ENCODE measurements around the gene CD300LG. TPM values are rescaled to one million over a fixed set of nuclear protein-coding genes. Genes with fewer than 3 reads are reported as not detected.

CD300LG gene
- total and polyA plus RNA-seq, 2 donors from 2014 or later, result 1.2 to 3.1 TPM

DNA sequence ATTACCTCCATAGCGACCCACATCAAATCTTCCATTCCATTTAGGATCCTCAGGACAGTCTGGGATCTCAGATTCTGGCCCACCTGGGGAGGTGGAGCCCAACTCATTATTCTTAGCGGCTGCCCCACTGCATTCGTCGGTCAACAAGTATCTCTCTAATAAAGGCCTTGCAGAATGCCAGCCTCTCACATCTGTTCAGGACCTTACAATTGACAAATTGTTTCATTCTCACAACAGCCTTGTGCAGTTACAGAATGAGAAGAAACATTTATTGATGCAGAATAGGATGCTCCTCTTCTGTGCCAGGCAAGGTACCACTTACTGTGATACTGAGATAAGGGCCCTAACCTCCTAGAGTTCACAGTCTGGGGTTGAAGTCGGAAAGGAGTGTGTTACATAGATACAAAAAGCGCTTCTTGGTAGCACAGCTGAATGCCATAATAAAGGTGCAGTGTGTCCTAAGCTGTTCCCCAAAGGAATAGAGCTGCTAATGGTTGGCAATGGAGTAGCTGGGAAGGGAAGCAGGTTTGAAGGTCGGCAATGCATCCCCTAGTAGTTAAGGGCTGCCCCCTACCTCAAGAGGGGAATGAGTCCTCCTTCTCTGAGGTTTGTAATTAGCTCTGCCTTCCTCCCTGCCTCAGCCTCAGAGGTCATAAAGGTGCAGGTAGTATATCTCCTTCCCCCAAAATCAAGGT lies 62.7 kb downstream of the CD300LG start:
- FAIRE-seq (no peak), DNase-seq (no peak)
- intact Hi-C loops (cut with DNase I), result no loop called here
- H3K36me3 ChIP-seq (ENCODE audit: control insufficient read depth in 2 of 3, insufficient read depth in 3 of 3, low read length in 3 of 3), result no peaks in the 10 kb centered on the region
- no peak overlapping the region for H3K27ac ChIP-seq (ENCODE audit: low read depth in 2 of 2, low read length in 2 of 2)
- H3K9me3 ChIP-seq (ENCODE audit: control insufficient read depth in 2 of 3, insufficient read depth in 1 of 3, low read length in 3 of 3), result peaks cover 0 to 3% (median 0%) of the 10 kb centered on the region in 3 donors
- no peak overlapping the region for H3K4me3 ChIP-seq (ENCODE audit: low read length in 3 of 3)
- H3K27me3 ChIP-seq (ENCODE audit: control insufficient read depth, insufficient read depth, low read length), result no peaks in the 10 kb centered on the region
- no peak overlapping the region for H3K9ac ChIP-seq (ENCODE audit: low read length in 3 of 3)
- H3K4me1 ChIP-seq (ENCODE audit: control insufficient read depth in 2 of 3, insufficient read depth in 2 of 3, low read depth in 1 of 3, low read length in 3 of 3), result peaks cover 0 to 14% (median 0%) of the 10 kb centered on the region in 3 donors
- TF ChIP-seq, protein P1, sequence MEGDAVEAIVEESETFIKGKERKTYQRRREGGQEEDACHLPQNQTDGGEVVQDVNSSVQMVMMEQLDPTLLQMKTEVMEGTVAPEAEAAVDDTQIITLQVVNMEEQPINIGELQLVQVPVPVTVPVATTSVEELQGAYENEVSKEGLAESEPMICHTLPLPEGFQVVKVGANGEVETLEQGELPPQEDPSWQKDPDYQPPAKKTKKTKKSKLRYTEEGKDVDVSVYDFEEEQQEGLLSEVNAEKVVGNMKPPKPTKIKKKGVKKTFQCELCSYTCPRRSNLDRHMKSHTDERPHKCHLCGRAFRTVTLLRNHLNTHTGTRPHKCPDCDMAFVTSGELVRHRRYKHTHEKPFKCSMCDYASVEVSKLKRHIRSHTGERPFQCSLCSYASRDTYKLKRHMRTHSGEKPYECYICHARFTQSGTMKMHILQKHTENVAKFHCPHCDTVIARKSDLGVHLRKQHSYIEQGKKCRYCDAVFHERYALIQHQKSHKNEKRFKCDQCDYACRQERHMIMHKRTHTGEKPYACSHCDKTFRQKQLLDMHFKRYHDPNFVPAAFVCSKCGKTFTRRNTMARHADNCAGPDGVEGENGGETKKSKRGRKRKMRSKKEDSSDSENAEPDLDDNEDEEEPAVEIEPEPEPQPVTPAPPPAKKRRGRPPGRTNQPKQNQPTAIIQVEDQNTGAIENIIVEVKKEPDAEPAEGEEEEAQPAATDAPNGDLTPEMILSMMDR (IDR thresholded peaks at IDR 0.05; ENCODE audit: borderline replicate concordance, extremely low read depth, insufficient read depth), result no peak

DNA sequence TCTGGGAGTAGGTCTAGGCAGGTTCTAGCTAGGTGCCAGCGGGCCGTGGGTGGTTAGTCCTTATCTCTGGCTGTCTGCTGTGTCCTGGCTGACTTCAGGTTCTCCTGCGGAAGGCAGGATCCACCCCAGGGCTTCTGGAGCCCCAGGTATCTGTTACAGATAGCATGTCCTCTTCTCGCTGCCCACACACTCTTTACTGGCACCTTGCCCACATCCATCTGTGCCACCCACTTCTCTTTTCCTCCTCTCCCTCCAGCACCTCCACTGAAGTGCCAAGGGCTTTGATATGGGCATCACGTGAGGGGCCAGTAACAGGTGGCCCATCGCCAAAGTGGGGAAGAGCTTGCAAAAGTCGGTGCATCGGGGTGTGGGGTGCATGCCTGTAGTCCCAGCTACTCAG lies 64.9 kb downstream of the CD300LG start:
- FAIRE-seq, result no peak
- Histone ChIP-seq H3K27ac (ENCODE audit: low read depth in 2 of 2, low read length in 2 of 2) (no peak overlapping the region), H3K4me3 (ENCODE audit: low read length in 3 of 3) (no peak overlapping the region), H3K9me3 (ENCODE audit: control insufficient read depth in 2 of 3, insufficient read depth in 1 of 3, low read length in 3 of 3) (peaks cover 0 to 3% (median 0%) of the 10 kb centered on the region in 3 donors), H3K4me1 (ENCODE audit: control insufficient read depth in 2 of 3, insufficient read depth in 2 of 3, low read depth in 1 of 3, low read length in 3 of 3) (peaks cover 0 to 5% (median 0%) of the 10 kb centered on the region in 3 donors), H3K36me3 (ENCODE audit: control insufficient read depth in 2 of 3, insufficient read depth in 3 of 3, low read length in 3 of 3) (no peaks in the 10 kb centered on the region), H3K9ac (ENCODE audit: low read length in 3 of 3) (no peak overlapping the region), H3K27me3 (ENCODE audit: control insufficient read depth, insufficient read depth, low read length) (no peaks in the 10 kb centered on the region)
- TF ChIP-seq, protein P1 (IDR thresholded peaks at IDR 0.05; ENCODE audit: borderline replicate concordance, extremely low read depth, insufficient read depth), result no peak
- intact Hi-C loops (cut with DNase I), result no loop called here
- peak in 1 of 5 donors; percentile 43 for DNase-seq

DNA sequence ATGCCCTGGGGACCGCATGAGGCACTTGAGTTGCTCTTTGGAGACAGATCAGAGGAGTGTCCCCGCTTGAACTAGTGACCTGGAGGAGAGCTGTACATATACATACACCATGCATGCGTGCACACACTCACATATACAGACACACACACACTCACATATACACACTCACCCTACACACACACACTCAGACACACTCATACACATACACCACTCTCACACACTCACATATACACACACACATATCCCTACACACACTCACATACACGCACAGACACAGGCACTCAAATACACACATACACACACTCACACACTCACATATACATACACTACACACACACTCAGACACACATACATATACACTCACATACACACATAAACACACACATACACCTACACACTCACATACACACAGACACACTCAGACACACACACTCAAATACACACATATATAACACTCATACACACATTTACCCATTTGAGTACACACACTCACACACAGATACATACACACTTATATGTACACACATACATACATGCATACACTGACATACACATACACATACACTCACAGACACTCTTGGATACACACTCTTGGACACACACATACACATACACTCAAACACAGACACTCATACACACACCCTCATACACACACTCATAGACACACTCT lies 65.8 kb downstream of the CD300LG start:
- Histone ChIP-seq H3K9ac (ENCODE audit: low read length in 3 of 3) (no peak overlapping the region), H3K4me3 (ENCODE audit: low read length in 3 of 3) (no peak overlapping the region), H3K9me3 (ENCODE audit: control insufficient read depth in 2 of 3, insufficient read depth in 1 of 3, low read length in 3 of 3) (peaks cover 0 to 3% (median 0%) of the 10 kb centered on the region in 3 donors), H3K36me3 (ENCODE audit: control insufficient read depth in 2 of 3, insufficient read depth in 3 of 3, low read length in 3 of 3) (no peaks in the 10 kb centered on the region), H3K27ac (ENCODE audit: low read depth in 2 of 2, low read length in 2 of 2) (no peak overlapping the region), H3K27me3 (ENCODE audit: control insufficient read depth, insufficient read depth, low read length) (no peaks in the 10 kb centered on the region), H3K4me1 (ENCODE audit: control insufficient read depth in 2 of 3, insufficient read depth in 2 of 3, low read depth in 1 of 3, low read length in 3 of 3) (peaks cover 0 to 4% (median 0%) of the 10 kb centered on the region in 3 donors)
- intact Hi-C loops (cut with DNase I), result no loop called here
- TF ChIP-seq, protein P1 (IDR thresholded peaks at IDR 0.05; ENCODE audit: borderline replicate concordance, extremely low read depth, insufficient read depth), result no peak
- no peak for FAIRE-seq
- no peak for DNase-seq

Other genes with a start within 250 kb of the CD300LG start
- 1.4 TPM for gene MEOX1, start 185.3 kb upstream of the CD300LG start, total RNA-seq
- gene MEOX1, start 185.3 kb upstream of the CD300LG start, polyA plus RNA-seq (ENCODE audit: insufficient read depth, low read depth, low replicate concordance), result not detected
- 0.09 TPM for gene SOST, start 88.4 kb upstream of the CD300LG start, total RNA-seq
- 15.1 TPM for gene SOST, start 88.4 kb upstream of the CD300LG start, polyA plus RNA-seq (ENCODE audit: insufficient read depth, low read depth, low replicate concordance)
- gene DUSP3, start 68.2 kb upstream of the CD300LG start, total RNA-seq, result 102 TPM
- gene DUSP3, start 68.2 kb upstream of the CD300LG start, polyA plus RNA-seq (ENCODE audit: insufficient read depth, low read depth, low replicate concordance), result 126 TPM
- gene CFAP97D1, start 66.7 kb upstream of the CD300LG start, total RNA-seq, result not detected
- not detected for gene CFAP97D1, start 66.7 kb upstream of the CD300LG start, polyA plus RNA-seq (ENCODE audit: insufficient read depth, low read depth, low replicate concordance)
- gene MPP3, start 14.0 kb upstream of the CD300LG start, total RNA-seq, result 5.8 TPM
- 3.2 TPM for gene MPP3, start 14.0 kb upstream of the CD300LG start, polyA plus RNA-seq (ENCODE audit: insufficient read depth, low read depth, low replicate concordance)
- 1.2 TPM for gene MPP2, start 60.4 kb downstream of the CD300LG start, total RNA-seq
- gene MPP2, start 60.4 kb downstream of the CD300LG start, polyA plus RNA-seq (ENCODE audit: insufficient read depth, low read depth, low replicate concordance), result 2.7 TPM
- gene PPY, start 95.3 kb downstream of the CD300LG start, total RNA-seq, result not detected
- not detected for gene PPY, start 95.3 kb downstream of the CD300LG start, polyA plus RNA-seq (ENCODE audit: insufficient read depth, low read depth, low replicate concordance)
- not detected for gene PYY, start 106.8 kb downstream of the CD300LG start, total RNA-seq
- not detected for gene PYY, start 106.8 kb downstream of the CD300LG start, polyA plus RNA-seq (ENCODE audit: insufficient read depth, low read depth, low replicate concordance)
- 3.5 TPM for gene NAGS, start 157.4 kb downstream of the CD300LG start, total RNA-seq
- gene NAGS, start 157.4 kb downstream of the CD300LG start, polyA plus RNA-seq (ENCODE audit: insufficient read depth, low read depth, low replicate concordance), result 8.7 TPM
- gene TMEM101, start 167.8 kb downstream of the CD300LG start, total RNA-seq, result 31.2 TPM
- gene TMEM101, start 167.8 kb downstream of the CD300LG start, polyA plus RNA-seq (ENCODE audit: insufficient read depth, low read depth, low replicate concordance), result 111 TPM
- gene LSM12, start 219.5 kb downstream of the CD300LG start, total RNA-seq, result 47.6 TPM
- gene LSM12, start 219.5 kb downstream of the CD300LG start, polyA plus RNA-seq (ENCODE audit: insufficient read depth, low read depth, low replicate concordance), result 29.0 TPM
- gene G6PC3, start 223.6 kb downstream of the CD300LG start, total RNA-seq, result 70.0 TPM
- gene G6PC3, start 223.6 kb downstream of the CD300LG start, polyA plus RNA-seq (ENCODE audit: insufficient read depth, low read depth, low replicate concordance), result 150 TPM